Liver (tissue), 9 donors: ENCODE data around the gene FERMT1. TPM values are rescaled to one million over a fixed set of nuclear protein-coding genes. Genes with fewer than 3 reads are reported as not detected.

ENCODE experiments used
- DNase-seq: peaks from one replicate; pipeline ENCODE4 v3.0.0-alpha.2; 2017; ENCODE audit warnings: low spot score
- H3K27ac ChIP-seq, 2 donors: one replicate each; pipeline ENCODE4 v1.7.0; 2013; ENCODE audit warnings: inconsistent platforms in 2 of 2, low read length in 2 of 2, control low read depth in 1 of 2, low read depth in 1 of 2, mild to moderate bottlenecking in 1 of 2
- H3K27me3 ChIP-seq, 4 donors: one replicate each; pipeline versions ENCODE4 v1.6.1 to v1.7.0; 2013; ENCODE audit warnings: low read length in 3 of 4, inconsistent platforms in 1 of 4, mild to moderate bottlenecking in 1 of 4, moderate library complexity in 1 of 4; ENCODE audit not compliant: control insufficient read depth in 4 of 4, insufficient read depth in 4 of 4
- H3K36me3 ChIP-seq, 4 donors: one replicate each; pipeline versions ENCODE4 v1.6.1 to v1.7.0; 2013; ENCODE audit warnings: low read length in 3 of 4, mild to moderate bottlenecking in 3 of 4, low read depth in 1 of 4, moderate library complexity in 1 of 4; ENCODE audit not compliant: control insufficient read depth in 4 of 4, insufficient read depth in 3 of 4
- H3K4me1 ChIP-seq, 4 donors: one replicate each; pipeline versions ENCODE4 v1.6.1 to v1.7.0; 2013; ENCODE audit warnings: low read length in 3 of 4, mild to moderate bottlenecking in 3 of 4, moderate library complexity in 1 of 4; ENCODE audit not compliant: control insufficient read depth in 4 of 4, insufficient read depth in 4 of 4
- H3K4me3 ChIP-seq, 3 donors: one replicate each; pipeline versions ENCODE4 v1.6.1 to v1.7.0; 2013; ENCODE audit warnings: low read length in 3 of 3, control low read depth in 1 of 3, low read depth in 1 of 3, mild to moderate bottlenecking in 1 of 3
- H3K9ac ChIP-seq, 2 donors: one replicate each; pipeline ENCODE4 v1.7.0; 2013; ENCODE audit warnings: low read length in 2 of 2, mild to moderate bottlenecking in 2 of 2, moderate library complexity in 2 of 2, control low read depth in 1 of 2, low read depth in 1 of 2
- H3K9me3 ChIP-seq, 4 donors: one replicate each; pipeline versions ENCODE4 v1.6.1 to v1.7.0; 2013; ENCODE audit warnings: low read length in 3 of 4; ENCODE audit not compliant: control insufficient read depth in 4 of 4
- EGR1 ChIP-seq, 2 donors: IDR thresholded peaks; 2 replicates each; pipeline ENCODE4 v1.6.1; 2016 to 2018; ENCODE audit warnings: antibody characterized with exemption in 2 of 2, low read depth in 2 of 2
- FOXA1 ChIP-seq: IDR thresholded peaks from 2 replicates; pipeline ENCODE4 v1.6.1; 2016; ENCODE audit warnings: antibody characterized with exemption
- FOXA2 ChIP-seq: IDR thresholded peaks from 2 replicates; pipeline ENCODE4 v1.6.1; 2016; ENCODE audit warnings: antibody characterized with exemption
- GABPA ChIP-seq, 2 donors: IDR thresholded peaks in 1 of 2; conservative IDR thresholded peaks in 1 of 2; 2 replicates each; pipeline ENCODE4 v1.6.1; 2016; ENCODE audit warnings: antibody characterized with exemption in 2 of 2, mild to moderate bottlenecking in 1 of 2, moderate library complexity in 1 of 2
- HNF4A ChIP-seq, 2 donors: conservative IDR thresholded peaks; 2 replicates each; pipeline ENCODE4 v1.6.1; 2016; ENCODE audit warnings: antibody characterized with exemption in 2 of 2, mild to moderate bottlenecking in 2 of 2
- HNF4G ChIP-seq: IDR thresholded peaks from 2 replicates; pipeline ENCODE4 v1.6.1; 2016; ENCODE audit warnings: antibody characterized with exemption
- JUND ChIP-seq, 2 donors: IDR thresholded peaks; 2 replicates each; pipeline ENCODE4 v1.6.1; 2016; ENCODE audit warnings: antibody characterized with exemption in 2 of 2
- NR2F2 ChIP-seq: IDR thresholded peaks from 2 replicates; pipeline ENCODE4 v1.6.1; 2016; ENCODE audit warnings: antibody characterized with exemption
- RAD21 ChIP-seq, 2 donors: IDR thresholded peaks; 2 replicates each; pipeline ENCODE4 v1.6.1; 2016; ENCODE audit warnings: antibody characterized with exemption in 2 of 2, mild to moderate bottlenecking in 2 of 2
- RXRA ChIP-seq, 2 donors: IDR thresholded peaks; 2 replicates each; pipeline ENCODE4 v1.6.1; 2017 to 2018; ENCODE audit warnings: antibody characterized with exemption in 2 of 2, mild to moderate bottlenecking in 1 of 2
- SP1 ChIP-seq: IDR thresholded peaks from 2 replicates; pipeline ENCODE4 v1.6.1; 2018; ENCODE audit warnings: antibody characterized with exemption, mild to moderate bottlenecking
- TAF1 ChIP-seq: conservative IDR thresholded peaks from 2 replicates; pipeline ENCODE4 v1.6.1; 2016; ENCODE audit warnings: antibody characterized with exemption, mild to moderate bottlenecking
- YY1 ChIP-seq: IDR thresholded peaks from 2 replicates; pipeline ENCODE4 v1.6.1; 2016; ENCODE audit warnings: antibody characterized with exemption, mild to moderate bottlenecking
- WGBS: extraction: QIAGEN DNeasy Blood & Tissue Kit; methylation state at CpG from one replicate; pipeline ENCODE4 v1.1.7; 2013; 5-methylcytosine and 5-hydroxymethylcytosine counted together
- polyA plus RNA-seq, 2 donors: library from polyadenylated mRNA; stranded (reverse) in 1 of 2; unstranded in 1 of 2; fragments of 200-250 nt in 1 of 2; fragments of >200 nt in 1 of 2; fragmentation: Nextera tagmentation in 1 of 2; extraction: Ambion mirVana in 1 of 2; gene quantifications; one replicate each; pipeline versions ENCODE4 v1.2.1 to v1.2.3, GENCODE V29; 2013 to 2015
- total RNA-seq, 2 donors: library from RNA; depleted of rRNA; stranded (reverse); fragments of >200 nt; gene quantifications; one replicate each; pipeline ENCODE4 v1.2.3, GENCODE V29; 2014
- TF ChIP-seq, protein P1 (sequence below): IDR thresholded peaks from 2 replicates; pipeline ENCODE4 v1.6.1; 2016; ENCODE audit warnings: antibody characterized with exemption
- TF ChIP-seq, protein P2 (sequence below): IDR thresholded peaks from 2 replicates; pipeline ENCODE4 v1.6.1; 2016; ENCODE audit warnings: antibody characterized with exemption
- TF ChIP-seq, protein P3 (sequence below): IDR thresholded peaks from 2 replicates; pipeline ENCODE4 v1.6.1; 2016; ENCODE audit warnings: antibody characterized with exemption, mild to moderate bottlenecking
- TF ChIP-seq, protein P4 (sequence below): fragments of 150-350 bp; IDR thresholded peaks from 2 replicates; pipeline ENCODE4 v1.5.1; 2017; ENCODE audit warnings: improper control_type of control experiment, low read depth, low read length; ENCODE audit not compliant: missing input control
- TF ChIP-seq, protein P5 (sequence below): IDR thresholded peaks from 2 replicates; pipeline ENCODE4 v1.6.1; 2016; ENCODE audit warnings: antibody characterized with exemption
- donor health status: healthy.
- donor health status: healthy.
- donor health status: healthy.
- donor health status: healthy.
- donor health status: healthy.

FERMT1 gene
- total and polyA plus RNA-seq, 4 donors: 0.11 to 0.42 (median 0.21) TPM

DNA sequence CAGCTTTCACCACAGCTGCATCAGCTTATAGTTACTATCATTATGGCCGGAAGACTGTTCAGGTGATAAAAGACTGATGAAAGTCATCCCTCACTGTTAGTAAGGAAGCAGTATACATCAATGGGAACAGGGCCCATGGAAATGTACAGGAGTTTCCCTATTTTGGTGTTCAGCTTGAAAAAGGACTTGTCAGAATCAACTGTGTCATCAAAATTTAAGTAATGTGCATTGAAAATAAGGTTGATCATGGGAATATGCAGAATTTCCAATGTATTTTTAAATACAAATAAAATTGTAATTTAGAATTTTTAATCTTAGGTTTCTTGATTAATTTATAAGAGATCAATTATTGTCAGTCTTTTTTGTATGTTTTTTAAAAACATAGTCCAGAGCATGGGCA lies 85.7 kb downstream of the FERMT1 start:
- Histone ChIP-seq H3K4me1 (peaks cover 0 to 2% (median 0%) of the 10 kb centered on the region in 4 donors), H3K27me3 (no peaks in the 10 kb centered on the region), H3K9me3 (no peaks in the 10 kb centered on the region), H3K9ac (no peak overlapping the region), H3K4me3 (no peak overlapping the region), H3K27ac (no peak overlapping the region), H3K36me3 (peaks cover 23 to 77% (median 70%) of the 10 kb centered on the region in 4 donors)
- 96% methylated on average over 1 of the region's 1 CpG for WGBS
- DNase-seq: no peak
- TF ChIP-seq FOXA1 (no peak), SP1 (no peak), EGR1 (IDR thresholded peaks at IDR 0.05; ENCODE audit: low read depth in 2 of 2) (no peak), RXRA (IDR thresholded peaks at IDR 0.05) (no peak), RAD21 (IDR thresholded peaks at IDR 0.05) (no peak), HNF4A (conservative IDR thresholded peaks at IDR 0.05) (no peak), JUND (IDR thresholded peaks at IDR 0.05) (no peak), YY1 (no peak)
- TF ChIP-seq, protein P1, sequence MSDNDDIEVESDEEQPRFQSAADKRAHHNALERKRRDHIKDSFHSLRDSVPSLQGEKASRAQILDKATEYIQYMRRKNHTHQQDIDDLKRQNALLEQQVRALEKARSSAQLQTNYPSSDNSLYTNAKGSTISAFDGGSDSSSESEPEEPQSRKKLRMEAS: no peak
- TF ChIP-seq, protein P2, sequence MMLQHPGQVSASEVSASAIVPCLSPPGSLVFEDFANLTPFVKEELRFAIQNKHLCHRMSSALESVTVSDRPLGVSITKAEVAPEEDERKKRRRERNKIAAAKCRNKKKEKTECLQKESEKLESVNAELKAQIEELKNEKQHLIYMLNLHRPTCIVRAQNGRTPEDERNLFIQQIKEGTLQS: no peak
- TF ChIP-seq, protein P3, sequence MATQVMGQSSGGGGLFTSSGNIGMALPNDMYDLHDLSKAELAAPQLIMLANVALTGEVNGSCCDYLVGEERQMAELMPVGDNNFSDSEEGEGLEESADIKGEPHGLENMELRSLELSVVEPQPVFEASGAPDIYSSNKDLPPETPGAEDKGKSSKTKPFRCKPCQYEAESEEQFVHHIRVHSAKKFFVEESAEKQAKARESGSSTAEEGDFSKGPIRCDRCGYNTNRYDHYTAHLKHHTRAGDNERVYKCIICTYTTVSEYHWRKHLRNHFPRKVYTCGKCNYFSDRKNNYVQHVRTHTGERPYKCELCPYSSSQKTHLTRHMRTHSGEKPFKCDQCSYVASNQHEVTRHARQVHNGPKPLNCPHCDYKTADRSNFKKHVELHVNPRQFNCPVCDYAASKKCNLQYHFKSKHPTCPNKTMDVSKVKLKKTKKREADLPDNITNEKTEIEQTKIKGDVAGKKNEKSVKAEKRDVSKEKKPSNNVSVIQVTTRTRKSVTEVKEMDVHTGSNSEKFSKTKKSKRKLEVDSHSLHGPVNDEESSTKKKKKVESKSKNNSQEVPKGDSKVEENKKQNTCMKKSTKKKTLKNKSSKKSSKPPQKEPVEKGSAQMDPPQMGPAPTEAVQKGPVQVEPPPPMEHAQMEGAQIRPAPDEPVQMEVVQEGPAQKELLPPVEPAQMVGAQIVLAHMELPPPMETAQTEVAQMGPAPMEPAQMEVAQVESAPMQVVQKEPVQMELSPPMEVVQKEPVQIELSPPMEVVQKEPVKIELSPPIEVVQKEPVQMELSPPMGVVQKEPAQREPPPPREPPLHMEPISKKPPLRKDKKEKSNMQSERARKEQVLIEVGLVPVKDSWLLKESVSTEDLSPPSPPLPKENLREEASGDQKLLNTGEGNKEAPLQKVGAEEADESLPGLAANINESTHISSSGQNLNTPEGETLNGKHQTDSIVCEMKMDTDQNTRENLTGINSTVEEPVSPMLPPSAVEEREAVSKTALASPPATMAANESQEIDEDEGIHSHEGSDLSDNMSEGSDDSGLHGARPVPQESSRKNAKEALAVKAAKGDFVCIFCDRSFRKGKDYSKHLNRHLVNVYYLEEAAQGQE: no peak

DNA sequence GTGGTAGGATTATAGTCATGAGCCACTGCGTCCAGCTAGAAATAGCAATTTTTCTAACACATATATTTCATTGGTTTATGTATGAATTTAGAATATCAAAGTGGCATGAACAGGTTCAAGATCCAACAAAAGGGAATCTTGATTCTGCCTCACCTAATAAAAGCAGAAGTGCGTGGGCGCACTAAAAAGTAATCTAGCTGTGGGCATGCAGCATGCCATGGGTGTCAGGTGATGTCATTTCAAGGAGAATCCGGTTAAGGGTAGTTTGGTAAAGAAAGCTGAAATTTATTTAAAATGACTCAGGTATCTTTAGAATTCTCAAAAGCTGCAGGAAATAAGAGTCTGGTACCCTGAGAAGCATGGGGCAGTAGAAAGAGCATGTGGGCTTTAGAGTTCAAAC lies 86.6 kb downstream of the FERMT1 start:
- Histone ChIP-seq H3K4me1 (peaks cover 0 to 2% (median 0%) of the 10 kb centered on the region in 4 donors), H3K36me3 (peaks cover 19 to 74% (median 65%) of the 10 kb centered on the region in 4 donors), H3K9ac (no peak overlapping the region), H3K27ac (no peak overlapping the region), H3K27me3 (no peaks in the 10 kb centered on the region), H3K4me3 (no peak overlapping the region), H3K9me3 (no peaks in the 10 kb centered on the region)
- TF ChIP-seq FOXA2 (no peak), RXRA (IDR thresholded peaks at IDR 0.05) (no peak), JUND (IDR thresholded peaks at IDR 0.05) (no peak), FOXA1 (no peak), HNF4A (conservative IDR thresholded peaks at IDR 0.05) (no peak), GABPA (IDR thresholded peaks at IDR 0.05 in 1 of 2, conservative IDR thresholded peaks at IDR 0.05 in 1 of 2) (no peak), NR2F2 (no peak), RAD21 (IDR thresholded peaks at IDR 0.05) (no peak), YY1 (no peak), SP1 (no peak), EGR1 (IDR thresholded peaks at IDR 0.05; ENCODE audit: low read depth in 2 of 2) (no peak), TAF1 (no peak), HNF4G (no peak)
- TF ChIP-seq, protein P3: no peak
- TF ChIP-seq, protein P2: no peak
- TF ChIP-seq, protein P1: no peak
- TF ChIP-seq, protein P4, sequence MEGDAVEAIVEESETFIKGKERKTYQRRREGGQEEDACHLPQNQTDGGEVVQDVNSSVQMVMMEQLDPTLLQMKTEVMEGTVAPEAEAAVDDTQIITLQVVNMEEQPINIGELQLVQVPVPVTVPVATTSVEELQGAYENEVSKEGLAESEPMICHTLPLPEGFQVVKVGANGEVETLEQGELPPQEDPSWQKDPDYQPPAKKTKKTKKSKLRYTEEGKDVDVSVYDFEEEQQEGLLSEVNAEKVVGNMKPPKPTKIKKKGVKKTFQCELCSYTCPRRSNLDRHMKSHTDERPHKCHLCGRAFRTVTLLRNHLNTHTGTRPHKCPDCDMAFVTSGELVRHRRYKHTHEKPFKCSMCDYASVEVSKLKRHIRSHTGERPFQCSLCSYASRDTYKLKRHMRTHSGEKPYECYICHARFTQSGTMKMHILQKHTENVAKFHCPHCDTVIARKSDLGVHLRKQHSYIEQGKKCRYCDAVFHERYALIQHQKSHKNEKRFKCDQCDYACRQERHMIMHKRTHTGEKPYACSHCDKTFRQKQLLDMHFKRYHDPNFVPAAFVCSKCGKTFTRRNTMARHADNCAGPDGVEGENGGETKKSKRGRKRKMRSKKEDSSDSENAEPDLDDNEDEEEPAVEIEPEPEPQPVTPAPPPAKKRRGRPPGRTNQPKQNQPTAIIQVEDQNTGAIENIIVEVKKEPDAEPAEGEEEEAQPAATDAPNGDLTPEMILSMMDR: no peak
- TF ChIP-seq, protein P5, sequence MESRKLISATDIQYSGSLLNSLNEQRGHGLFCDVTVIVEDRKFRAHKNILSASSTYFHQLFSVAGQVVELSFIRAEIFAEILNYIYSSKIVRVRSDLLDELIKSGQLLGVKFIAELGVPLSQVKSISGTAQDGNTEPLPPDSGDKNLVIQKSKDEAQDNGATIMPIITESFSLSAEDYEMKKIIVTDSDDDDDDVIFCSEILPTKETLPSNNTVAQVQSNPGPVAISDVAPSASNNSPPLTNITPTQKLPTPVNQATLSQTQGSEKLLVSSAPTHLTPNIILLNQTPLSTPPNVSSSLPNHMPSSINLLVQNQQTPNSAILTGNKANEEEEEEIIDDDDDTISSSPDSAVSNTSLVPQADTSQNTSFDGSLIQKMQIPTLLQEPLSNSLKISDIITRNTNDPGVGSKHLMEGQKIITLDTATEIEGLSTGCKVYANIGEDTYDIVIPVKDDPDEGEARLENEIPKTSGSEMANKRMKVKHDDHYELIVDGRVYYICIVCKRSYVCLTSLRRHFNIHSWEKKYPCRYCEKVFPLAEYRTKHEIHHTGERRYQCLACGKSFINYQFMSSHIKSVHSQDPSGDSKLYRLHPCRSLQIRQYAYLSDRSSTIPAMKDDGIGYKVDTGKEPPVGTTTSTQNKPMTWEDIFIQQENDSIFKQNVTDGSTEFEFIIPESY: no peak
- DNase-seq: no peak
- WGBS: 96% methylated on average over 4 of the region's 4 CpGs
